Neuronal stem cell (in vitro differentiated cells): ENCODE results near the gene NCKIPSD.
A peak's percentile ranks its signal among the peaks of the same experiment; 100 is the strongest.

Source experiments
- DNase-seq: peaks from one replicate; pipeline ENCODE4 v3.0.0-alpha.2; 2013; ENCODE audit warnings: low spot score
- H2AFZ ChIP-seq: one replicate; pipeline ENCODE4 v1.6.1; 2013; ENCODE audit warnings: mild to moderate bottlenecking, low read length, inconsistent platforms
- H2AK5ac ChIP-seq: 2 replicates; pipeline ENCODE4 v1.6.1; 2013; ENCODE audit warnings: low read depth, mild to moderate bottlenecking, inconsistent platforms, low read length, moderate library complexity, mixed read lengths
- H2BK120ac ChIP-seq: 2 replicates; pipeline ENCODE4 v1.6.1; 2013; ENCODE audit warnings: low read depth, mild to moderate bottlenecking, inconsistent platforms, low read length, moderate library complexity, mixed read lengths
- H2BK12ac ChIP-seq: one replicate; pipeline ENCODE4 v1.6.1; 2013; ENCODE audit warnings: low read length, inconsistent platforms
- H2BK15ac ChIP-seq: 2 replicates; pipeline ENCODE4 v1.6.1; 2013; ENCODE audit warnings: mild to moderate bottlenecking, low read length, inconsistent platforms, mixed read lengths
- H2BK5ac ChIP-seq: one replicate; pipeline ENCODE4 v1.6.1; 2013; ENCODE audit warnings: inconsistent platforms, mild to moderate bottlenecking, low read length, moderate library complexity
- H3K14ac ChIP-seq: one replicate; pipeline ENCODE4 v1.6.1; 2013; ENCODE audit warnings: low read length, inconsistent platforms
- H3K18ac ChIP-seq: 2 replicates; pipeline ENCODE4 v1.6.1; 2013; ENCODE audit warnings: low read length, inconsistent platforms
- H3K23ac ChIP-seq: 2 replicates; pipeline ENCODE4 v1.6.1; 2013; ENCODE audit warnings: low read depth, mild to moderate bottlenecking, mixed read lengths, low read length, inconsistent platforms; ENCODE audit not compliant: poor library complexity
- H3K27ac ChIP-seq: replicated peaks from 3 replicates; pipeline ENCODE4 v1.5.1; 2013; ENCODE audit warnings: low read length, inconsistent platforms
- H3K27me3 ChIP-seq, 3 experiments: 2 replicates each; pipeline ENCODE4 v1.6.1; 2013; ENCODE audit warnings: low read length in 3 of 3, mild to moderate bottlenecking in 2 of 3, inconsistent platforms in 1 of 3, low read depth in 1 of 3, mixed read lengths in 1 of 3, moderate library complexity in 1 of 3; ENCODE audit not compliant: control insufficient read depth in 3 of 3, insufficient read depth in 3 of 3
- H3K36me3 ChIP-seq, 2 donors: replicated peaks in 1 of 2; 2 replicates each; pipeline ENCODE4 v1.6.1; 2013; ENCODE audit warnings: low read length in 2 of 2; ENCODE audit not compliant: control insufficient read depth in 2 of 2, insufficient read depth in 2 of 2
- H3K4ac ChIP-seq: 2 replicates; pipeline ENCODE4 v1.6.1; 2013; ENCODE audit warnings: inconsistent platforms, mild to moderate bottlenecking, low read length, moderate library complexity
- H3K4me1 ChIP-seq, 2 donors: 1 replicate in 1 of 2; 2 replicates in 1 of 2; pipeline ENCODE4 v1.6.1; 2013; ENCODE audit warnings: low read length in 2 of 2, low read depth in 1 of 2; ENCODE audit not compliant: control insufficient read depth in 2 of 2, insufficient read depth in 1 of 2
- H3K4me2 ChIP-seq: one replicate; pipeline ENCODE4 v1.6.1; 2013; ENCODE audit warnings: mild to moderate bottlenecking, low read length, inconsistent platforms; ENCODE audit not compliant: insufficient read depth, poor library complexity, severe bottlenecking
- H3K4me3 ChIP-seq, 2 donors: 2 replicates each; pipeline ENCODE4 v1.5.1; 2013; ENCODE audit warnings: low read length in 2 of 2, mild to moderate bottlenecking in 2 of 2, inconsistent platforms in 1 of 2, moderate library complexity in 1 of 2
- H3K79me1 ChIP-seq: one replicate; pipeline ENCODE4 v1.6.1; 2013; ENCODE audit warnings: low read depth, mild to moderate bottlenecking, inconsistent platforms, low read length, moderate library complexity
- H3K9ac ChIP-seq: one replicate; pipeline ENCODE4 v1.6.1; 2013; ENCODE audit warnings: mild to moderate bottlenecking, low read depth, low read length, inconsistent platforms; ENCODE audit not compliant: poor library complexity
- H3K9me3 ChIP-seq, 2 donors: replicated peaks in 1 of 2; 2 replicates each; pipeline versions ENCODE3 to v1.6.1; 2013; ENCODE audit warnings: low read length in 2 of 2, mild to moderate bottlenecking in 2 of 2, inconsistent platforms in 1 of 2, low read depth in 1 of 2, mixed read lengths in 1 of 2, moderate library complexity in 1 of 2; ENCODE audit not compliant: control insufficient read depth in 2 of 2, insufficient read depth in 1 of 2
- H4K8ac ChIP-seq: one replicate; pipeline ENCODE4 v1.6.1; 2013; ENCODE audit warnings: low read depth, mild to moderate bottlenecking, inconsistent platforms, low read length, moderate library complexity
- H4K91ac ChIP-seq: one replicate; pipeline ENCODE4 v1.6.1; 2013; ENCODE audit warnings: low read length, low read depth, mild to moderate bottlenecking, inconsistent platforms; ENCODE audit not compliant: poor library complexity
- WGBS, 2 donors: extraction: QIAGEN DNeasy Blood & Tissue Kit; methylation state at CpG; one replicate each; pipeline ENCODE4 v1.1.7; 2013; ENCODE audit warnings: missing lambda C conversion rate in 2 of 2, mixed read lengths in 1 of 2; ENCODE audit not compliant: insufficient read length in 2 of 2, insufficient replicate concordance in 1 of 2; ENCODE audit errors: extremely low coverage in 2 of 2; 5-methylcytosine and 5-hydroxymethylcytosine counted together

The NCKIPSD gene

DNA sequence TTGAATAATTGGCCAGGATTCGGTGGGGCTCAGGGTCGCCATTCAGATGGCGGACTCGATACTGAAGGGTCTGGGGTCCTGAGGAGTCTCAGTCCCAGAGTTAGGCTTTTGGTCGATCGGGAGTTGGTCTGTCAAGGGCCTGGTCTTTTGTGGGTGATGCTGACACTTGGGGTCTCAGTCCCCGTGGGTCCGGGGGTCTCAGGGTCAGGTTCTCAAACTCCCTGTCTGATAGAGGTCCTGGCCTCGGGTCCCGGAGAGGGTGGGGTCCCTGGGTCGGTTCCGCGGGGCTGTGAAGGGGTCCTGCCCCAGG is 467 bp downstream of the NCKIPSD start:
- Histone ChIP-seq H3K23ac (peak overlapping the region; percentile 96), H2BK120ac (no peak overlapping the region), H4K91ac (no peak overlapping the region), H3K4me3 (peak overlapping the region; percentile 100), H3K14ac (no peak overlapping the region), H3K4ac (no peak overlapping the region), H3K4me1 (peaks cover 4 to 9% of the 10 kb centered on the region in 2 donors), H2AFZ (peak overlapping the region; percentile 100), H3K4me2 (peak overlapping the region; percentile 80), H4K8ac (no peak overlapping the region), H2AK5ac (peak overlapping the region; percentile 85), H2BK12ac (no peak overlapping the region), H2BK15ac (no peak overlapping the region), H3K9me3 (no peaks in the 10 kb centered on the region), H3K79me1 (no peaks in the 10 kb centered on the region), H3K27me3 (no peaks in the 10 kb centered on the region), H3K27ac (no peak overlapping the region), H3K36me3 (peaks cover 49 to 68% of the 10 kb centered on the region in 2 donors), H2BK5ac (peak overlapping the region; percentile 66), H3K18ac (peak overlapping the region; percentile 100), H3K9ac (peak overlapping the region; percentile 100)
- DNase-seq: no peak
- WGBS, 2 donors: no CpG with 5 or more reads among the region's 13 CpGs

- Histone ChIP-seq H3K14ac (no peak overlapping the region), H3K18ac (no peak overlapping the region), H4K91ac (no peak overlapping the region), H3K4me1 (peaks cover 4 to 9% of the 10 kb centered on the region in 2 donors), H2AFZ (no peak overlapping the region), H4K8ac (no peak overlapping the region), H3K36me3 (peaks cover 52 to 68% of the 10 kb centered on the region in 2 donors), H3K27ac (no peak overlapping the region), H3K23ac (no peak overlapping the region), H3K4me2 (peak overlapping the region; percentile 66), H3K79me1 (no peaks in the 10 kb centered on the region), H3K27me3 (no peaks in the 10 kb centered on the region), H2AK5ac (no peak overlapping the region), H2BK5ac (no peak overlapping the region), H2BK12ac (no peak overlapping the region), H3K4ac (no peak overlapping the region), H2BK15ac (no peak overlapping the region), H3K9ac (peak overlapping the region; percentile 55), H3K9me3 (no peaks in the 10 kb centered on the region), H2BK120ac (no peak overlapping the region), H3K4me3 (peak overlapping the region; percentile 49 to 100)
- no CpG with 5 or more reads among the region's 7 CpGs for WGBS, 2 donors
- no peak for DNase-seq
Measured at GRCh38 chr3:48684480-48685143, 1.1 kb downstream of the NCKIPSD start.

DNA sequence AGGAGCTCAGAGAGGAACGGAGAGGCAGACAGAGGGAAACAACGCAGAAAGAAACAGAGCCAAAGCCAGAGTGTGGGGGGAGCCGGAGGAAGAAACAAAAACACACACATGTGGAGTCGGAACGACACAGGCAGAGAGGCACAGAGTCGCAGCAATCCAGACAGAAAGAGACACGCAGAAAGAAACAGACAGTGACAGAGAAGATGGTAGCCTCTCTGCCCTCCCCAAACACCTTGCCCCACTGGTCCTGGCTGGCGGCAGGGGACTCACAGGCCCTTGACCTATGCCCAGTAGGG is 1.7 kb downstream of the NCKIPSD start:
- Histone ChIP-seq H3K27me3 (no peaks in the 10 kb centered on the region), H3K9ac (no peak overlapping the region), H2AK5ac (no peak overlapping the region), H3K79me1 (no peaks in the 10 kb centered on the region), H3K18ac (no peak overlapping the region), H3K4ac (no peak overlapping the region), H3K4me2 (no peak overlapping the region), H3K27ac (no peak overlapping the region), H4K91ac (no peak overlapping the region), H3K4me3 (peak overlapping the region in 1 of 2 donors; percentile 100), H4K8ac (no peak overlapping the region), H3K4me1 (peaks cover 4 to 9% of the 10 kb centered on the region in 2 donors), H3K9me3 (no peaks in the 10 kb centered on the region), H2BK15ac (no peak overlapping the region), H3K14ac (no peak overlapping the region), H3K36me3 (peaks cover 51 to 68% of the 10 kb centered on the region in 2 donors), H2BK5ac (no peak overlapping the region), H2BK12ac (no peak overlapping the region), H2AFZ (no peak overlapping the region), H3K23ac (no peak overlapping the region), H2BK120ac (no peak overlapping the region)
- DNase-seq: no peak
- no CpG with 5 or more reads among the region's 8 CpGs for WGBS, 2 donors

- no peak overlapping the region for H2BK12ac ChIP-seq
- H4K91ac ChIP-seq: no peak overlapping the region
- H3K27me3 ChIP-seq: no peaks in the 10 kb centered on the region
- no peak overlapping the region for H2AK5ac ChIP-seq
- no CpG with 5 or more reads among the region's 9 CpGs for WGBS, 2 donors
- H3K18ac ChIP-seq: no peak overlapping the region
- no peak overlapping the region for H2BK5ac ChIP-seq
- H3K36me3 ChIP-seq: peaks cover 53 to 68% of the 10 kb centered on the region in 2 donors
- H2BK15ac ChIP-seq: no peak overlapping the region
- no peak for DNase-seq
- H3K4me1 ChIP-seq: peaks cover 4 to 9% of the 10 kb centered on the region in 2 donors
- H3K9ac ChIP-seq: peak overlapping the region; percentile 30
- H3K4me3 ChIP-seq: no peak overlapping the region
- H3K23ac ChIP-seq: peak overlapping the region; percentile 52
- no peaks in the 10 kb centered on the region for H3K79me1 ChIP-seq
- H3K4me2 ChIP-seq: no peak overlapping the region
- H2AFZ ChIP-seq: no peak overlapping the region
- H3K27ac ChIP-seq: no peak overlapping the region
- H4K8ac ChIP-seq: no peak overlapping the region
- no peaks in the 10 kb centered on the region for H3K9me3 ChIP-seq
- no peak overlapping the region for H2BK120ac ChIP-seq
- H3K14ac ChIP-seq: no peak overlapping the region
- H3K4ac ChIP-seq: no peak overlapping the region
Measured at GRCh38 chr3:48682786-48683185, 2.9 kb downstream of the NCKIPSD start.
